Panc1 (cell line): Measurements from ENCODE around the gene RDX. TPM values are rescaled to one million over a fixed set of nuclear protein-coding genes. Genes with fewer than 3 reads are reported as not detected.

Experiments used
- ATAC-seq: fragments of 200-7000 bp; cut with Tn5 transposase; 2 replicates; pipeline ENCODE4 v1.9.1; 2020; ENCODE audit warnings: mild to moderate bottlenecking, moderate library complexity
- BruUV-seq: library from RNA; stranded (reverse); fragments of 400-500 nt; replicated peaks from 2 replicates; lab custom pipeline; 2021; lab: Mats Ljungman, UMichigan
- CTCF ChIA-PET: fragments of 300-600 bp; sonication (Branson Sonifier 250); formaldehyde crosslinking; loops from one replicate; lab custom pipeline; 2022; ENCODE audit warnings: antibody characterized with exemption; lab: Charles Lee
- POLR2A ChIA-PET: fragments of 300-600 bp; sonication (Branson Sonifier 250); formaldehyde crosslinking; loops from one replicate; lab custom pipeline; 2022; ENCODE audit warnings: antibody characterized with exemption; lab: Charles Lee
- DNase-seq: peaks from one replicate; pipeline ENCODE4 v3.0.0-alpha.2; 2010; ENCODE audit warnings: low read depth, low spot score
- H3K27ac ChIP-seq: 2 replicates; pipeline ENCODE4 v1.5.1; 2011; ENCODE audit warnings: mild to moderate bottlenecking, low read length, inconsistent platforms
- H3K27me3 ChIP-seq: fragments of 200-500 bp; sonication (Bioruptor generic); 2 replicates; pipeline ENCODE4 v1.6.0; 2014; ENCODE audit warnings: low read length, inconsistent platforms; ENCODE audit not compliant: control insufficient read depth, insufficient read depth
- H3K36me3 ChIP-seq: fragments of 200-500 bp; sonication (Bioruptor generic); 2 replicates; pipeline ENCODE4 v1.5.1; 2014; ENCODE audit warnings: inconsistent platforms, mild to moderate bottlenecking, low read length, moderate library complexity; ENCODE audit not compliant: control insufficient read depth, insufficient read depth
- H3K4me1 ChIP-seq: 2 replicates; pipeline ENCODE4 v1.5.1; 2011; ENCODE audit warnings: inconsistent platforms, mild to moderate bottlenecking, low read length, moderate library complexity; ENCODE audit not compliant: control insufficient read depth, insufficient read depth
- H3K4me3 ChIP-seq, 2 experiments: 2 replicates each; pipeline ENCODE4 v1.5.1; 2011 to 2012; ENCODE audit warnings: low read depth in 2 of 2, low read length in 2 of 2, mild to moderate bottlenecking in 2 of 2, inconsistent platforms in 1 of 2, moderate library complexity in 1 of 2
- H3K9me3 ChIP-seq: fragments of 200-500 bp; sonication (Bioruptor generic); 2 replicates; pipeline ENCODE4 v1.5.1; 2014; ENCODE audit warnings: low read depth, mild to moderate bottlenecking, inconsistent platforms, low read length, moderate library complexity; ENCODE audit not compliant: control insufficient read depth, insufficient read depth
- CTCF ChIP-seq: fragments of 450-650 bp; IDR thresholded peaks from 2 replicates; pipeline ENCODE4 v1.5.1; 2017; ENCODE audit warnings: mild to moderate bottlenecking
- POLR2AphosphoS5 ChIP-seq: IDR thresholded peaks from 2 replicates; pipeline ENCODE4 v1.6.1; 2012; ENCODE audit warnings: mild to moderate bottlenecking, low read depth, low read length, moderate library complexity
- REST ChIP-seq, 2 experiments: IDR thresholded peaks; 2 replicates each; pipeline ENCODE4 v1.6.1; 2011 to 2012; ENCODE audit warnings: low read depth in 2 of 2, control low read depth in 1 of 2, low read length in 1 of 2, mild to moderate bottlenecking in 1 of 2, moderate library complexity in 1 of 2; ENCODE audit not compliant: insufficient read depth in 1 of 2
- SIN3A ChIP-seq: IDR thresholded peaks from 2 replicates; pipeline ENCODE4 v1.6.1; 2012; ENCODE audit warnings: low read depth, mild to moderate bottlenecking, low read length, moderate library complexity, borderline replicate concordance; ENCODE audit not compliant: insufficient read depth
- TCF7L2 ChIP-seq: IDR thresholded peaks from 2 replicates; pipeline ENCODE4 v1.6.1; 2011; ENCODE audit warnings: mild to moderate bottlenecking, low read depth, low read length, inconsistent platforms
- in situ Hi-C: cut with HindIII; loops from 2 replicates; pipeline ENCODE4 v1.10.0; 2016; ENCODE audit warnings: low sequenced_read_pairs, low pct_unique_long_range_greater_than_20kb
- intact Hi-C: fragments of 100-400 bp; cut with micrococcal nuclease; formaldehyde crosslinking; loops from one replicate; pipeline ENCODE4 v1.10.0; 2022; ENCODE audit not compliant: unreplicated experiment
- total RNA-seq: library from RNA; stranded (reverse); gene quantifications from one replicate; pipeline ENCODE4 v1.2.1, GENCODE V29; 2021; ENCODE audit not compliant: unreplicated experiment

RDX gene
- total RNA-seq, 1 experiment from 2014 or later = 200 TPM

GRCh38 chr11:110295531-110296225 is 736 bp downstream of the RDX start:
- H3K27me3 ChIP-seq = no peaks in the 10 kb centered on the region
- intact Hi-C loops = loop anchor here (2.0 to 5.0 kb wide), 2 partner anchors 69 to 137 kb away; no protein-coding TSS in a partner anchor
- DNase-seq (no peak), ATAC-seq (peak; percentile 46)
- TF ChIP-seq POLR2AphosphoS5 = no peak
- no peak for TF ChIP-seq TCF7L2
- no peak for TF ChIP-seq REST (IDR thresholded peaks at IDR 0.05; ENCODE audit: insufficient read depth in 1 of 2, low read depth in 2 of 2, low read length in 1 of 2)
- TF ChIP-seq SIN3A = 0 out of 2 replicates have a peak, but pooled peaks have one; percentile 64
- TF ChIP-seq CTCF = no peak
- no peaks in the 10 kb centered on the region for H3K9me3 ChIP-seq
- in situ Hi-C loops = no loop called here
- no TSS peak for BruUV-seq
- no peaks in the 10 kb centered on the region; the same call in 1 of the 2 replicates for H3K36me3 ChIP-seq
- POLR2A ChIA-PET = no interaction called here
- peaks cover 40% of the 10 kb centered on the region for H3K4me1 ChIP-seq
- peak overlapping the region; percentile 93 for H3K27ac ChIP-seq
- CTCF ChIA-PET = interaction anchor here (0.6 kb wide), 1 partner anchor 11 kb away, joined by 3 read pairs; no protein-coding TSS in a partner anchor
- H3K4me3 ChIP-seq = peak overlapping the region; percentile 79 to 86

GRCh38 chr11:110295086-110295485 is 1.3 kb downstream of the RDX start:
- intact Hi-C loops = loop anchor here (2.0 to 5.0 kb wide), 2 partner anchors 70 to 137 kb away; no protein-coding TSS in a partner anchor
- in situ Hi-C loops = no loop called here
- no peak for ATAC-seq
- TF ChIP-seq REST (IDR thresholded peaks at IDR 0.05; ENCODE audit: insufficient read depth in 1 of 2, low read depth in 2 of 2, low read length in 1 of 2) = no peak
- TF ChIP-seq TCF7L2 = no peak
- TF ChIP-seq CTCF = no peak
- TF ChIP-seq SIN3A = no peak
- Histone ChIP-seq H3K4me1 (peaks cover 40% of the 10 kb centered on the region), H3K9me3 (no peaks in the 10 kb centered on the region), H3K4me3 (peak overlapping the region; percentile 79 to 86), H3K27ac (peak overlapping the region; percentile 93), H3K27me3 (no peaks in the 10 kb centered on the region), H3K36me3 (no peaks in the 10 kb centered on the region; the same call in 1 of the 2 replicates)
- no peak for DNase-seq
- POLR2A ChIA-PET = no interaction called here
- CTCF ChIA-PET = no interaction called here
- BruUV-seq = TSS peak; percentile 79
